Upper lobe of right lung (tissue), 1 donor: ENCODE results near the gene IL6ST. TPM values are rescaled to one million over a fixed set of nuclear protein-coding genes. Genes with fewer than 3 reads are reported as not detected.
"Not testable (repeated sequence)": the region's sequence is repeated elsewhere in the genome, so short reads cannot be mapped to it uniquely, and the experiment has no call there.

Experiments used
- ATAC-seq: fragments of 200-7000 bp; cut with Tn5 transposase; one replicate; pipeline ENCODE4 v1.9.1; 2020; ENCODE audit warnings: mild to moderate bottlenecking, moderate library complexity
- DNase-seq: peaks from one replicate; pipeline ENCODE4 v3.0.0-alpha.2; 2020
- H3K27ac ChIP-seq: fragments of 200-600 bp; one replicate; pipeline ENCODE4 v1.8.0; 2022
- H3K27me3 ChIP-seq: fragments of 200-600 bp; one replicate; pipeline ENCODE4 v1.8.0; 2022; ENCODE audit warnings: mild to moderate bottlenecking
- H3K36me3 ChIP-seq: fragments of 200-600 bp; one replicate; pipeline ENCODE4 v1.8.0; 2022
- H3K4me1 ChIP-seq: fragments of 200-600 bp; one replicate; pipeline ENCODE4 v1.8.0; 2022
- H3K4me3 ChIP-seq: fragments of 200-600 bp; one replicate; pipeline ENCODE4 v1.8.0; 2022; ENCODE audit warnings: mild to moderate bottlenecking
- H3K9me3 ChIP-seq: fragments of 200-600 bp; one replicate; pipeline ENCODE4 v1.8.0; 2022
- CTCF ChIP-seq: fragments of 200-600 bp; IDR thresholded peaks from one replicate; pipeline ENCODE4 v1.8.0; 2022; ENCODE audit warnings: antibody characterized with exemption
- intact Hi-C: fragments of 100-400 bp; cut with DNase I; formaldehyde crosslinking; loops from one replicate; pipeline ENCODE4 v1.11.0; 2022
- long read RNA-seq: library from polyadenylated mRNA; unstranded; transcript quantifications from one replicate; pipeline ENCODE4 v2.0.0, GENCODE V29; 2021
- total RNA-seq: library from RNA; stranded (reverse); fragmentation: NEBNext Ultra II Directional; extraction: Animal tissue kit (Norgen Biotek cat#: 25700); gene quantifications from one replicate; pipeline ENCODE4 v1.2.1, GENCODE V29; 2021
- donor health status: DM: no; HTN: yes; CAD: no; lungs with severe emphysema.

The IL6ST gene
- total RNA-seq = 435 TPM
- long read RNA-seq, full-length matches to known transcripts = 172 of 226 reads
- long read RNA-seq, partial matches to known transcripts = 10 of 226 reads
- long read RNA-seq, other reads (novel, unspliced or antisense) = 44 of 226 reads

GRCh38 chr5:55994495-55994997, at the start of gene IL6ST:
TSS of gene IL6ST (minus strand) at chr5:55994963. CDS start at chr5:55976278, 18,685 bp downstream.
- peak; percentile 23 for TF ChIP-seq CTCF
- no peak for DNase-seq
- Histone ChIP-seq H3K9me3 (no peaks in the 10 kb centered on the region), H3K36me3 (no peaks in the 10 kb centered on the region), H3K27me3 (no peaks in the 10 kb centered on the region), H3K4me3 (peak within 1 kb of the TSS; percentile 65), H3K4me1 (peaks cover 11% of the 10 kb centered on the region), H3K27ac (peak within 1 kb of the TSS; percentile 99)
- peak; percentile 69 for ATAC-seq
- intact Hi-C loops = no loop called here

GRCh38 chr5:56039985-56040384, 45.2 kb upstream of the IL6ST start:
- ATAC-seq (peak; percentile 69), DNase-seq (no peak)
- no peaks in the 10 kb centered on the region for H3K36me3 ChIP-seq
- intact Hi-C loops = no loop called here
- no peak overlapping the region for H3K4me3 ChIP-seq
- peaks cover 9% of the 10 kb centered on the region for H3K4me1 ChIP-seq
- TF ChIP-seq CTCF = no peak
- no peaks in the 10 kb centered on the region for H3K27me3 ChIP-seq
- no peak overlapping the region for H3K27ac ChIP-seq
- no peaks in the 10 kb centered on the region for H3K9me3 ChIP-seq

GRCh38 chr5:56038206-56038605, 43.4 kb upstream of the IL6ST start:
- H3K4me1 ChIP-seq, H3K27me3 ChIP-seq, H3K27ac ChIP-seq, H3K9me3 ChIP-seq, H3K4me3 ChIP-seq, ATAC-seq, DNase-seq, H3K36me3 ChIP-seq, intact Hi-C loops: not testable (repeated sequence)

- ATAC-seq (no peak), DNase-seq (no peak)
- Histone ChIP-seq H3K36me3 (no peaks in the 10 kb centered on the region), H3K4me1 (peaks cover 9% of the 10 kb centered on the region), H3K9me3 (no peaks in the 10 kb centered on the region), H3K27me3 (no peaks in the 10 kb centered on the region), H3K4me3 (no peak overlapping the region), H3K27ac (no peak overlapping the region)
- TF ChIP-seq CTCF = no peak
- intact Hi-C loops = no loop called here
Measured at GRCh38 chr5:56037531-56038010, 42.8 kb upstream of the IL6ST start.

GRCh38 chr5:56035394-56035793, 40.6 kb upstream of the IL6ST start:
- H3K9me3 ChIP-seq, H3K27ac ChIP-seq, H3K4me1 ChIP-seq, ATAC-seq, H3K4me3 ChIP-seq, DNase-seq, intact Hi-C loops, H3K27me3 ChIP-seq, H3K36me3 ChIP-seq: not testable (repeated sequence)

GRCh38 chr5:56029871-56030630, 35.3 kb upstream of the IL6ST start:
- H3K4me3 ChIP-seq, intact Hi-C loops, H3K9me3 ChIP-seq, ATAC-seq, DNase-seq, H3K27me3 ChIP-seq, H3K36me3 ChIP-seq, H3K4me1 ChIP-seq, H3K27ac ChIP-seq: not testable (repeated sequence)

- no peak overlapping the region for H3K27ac ChIP-seq
- H3K4me3 ChIP-seq = no peak overlapping the region
- intact Hi-C loops = no loop called here
- no peak for ATAC-seq
- no peaks in the 10 kb centered on the region for H3K36me3 ChIP-seq
- H3K27me3 ChIP-seq = no peaks in the 10 kb centered on the region
- no peak for DNase-seq
- no peak for TF ChIP-seq CTCF
- H3K4me1 ChIP-seq = peaks cover 6% of the 10 kb centered on the region
- H3K9me3 ChIP-seq = no peaks in the 10 kb centered on the region
Measured at GRCh38 chr5:56029457-56029856, 34.7 kb upstream of the IL6ST start.
